CD4-positive, alpha-beta T cell treated with Interleukin-15 for 1 hour (primary cell): ENCODE data around the gene C1QTNF5.

Experiments
- DNase-seq: peaks from one replicate; pipeline ENCODE4 v3.0.0-alpha.2; 2020

The C1QTNF5 gene

DNA sequence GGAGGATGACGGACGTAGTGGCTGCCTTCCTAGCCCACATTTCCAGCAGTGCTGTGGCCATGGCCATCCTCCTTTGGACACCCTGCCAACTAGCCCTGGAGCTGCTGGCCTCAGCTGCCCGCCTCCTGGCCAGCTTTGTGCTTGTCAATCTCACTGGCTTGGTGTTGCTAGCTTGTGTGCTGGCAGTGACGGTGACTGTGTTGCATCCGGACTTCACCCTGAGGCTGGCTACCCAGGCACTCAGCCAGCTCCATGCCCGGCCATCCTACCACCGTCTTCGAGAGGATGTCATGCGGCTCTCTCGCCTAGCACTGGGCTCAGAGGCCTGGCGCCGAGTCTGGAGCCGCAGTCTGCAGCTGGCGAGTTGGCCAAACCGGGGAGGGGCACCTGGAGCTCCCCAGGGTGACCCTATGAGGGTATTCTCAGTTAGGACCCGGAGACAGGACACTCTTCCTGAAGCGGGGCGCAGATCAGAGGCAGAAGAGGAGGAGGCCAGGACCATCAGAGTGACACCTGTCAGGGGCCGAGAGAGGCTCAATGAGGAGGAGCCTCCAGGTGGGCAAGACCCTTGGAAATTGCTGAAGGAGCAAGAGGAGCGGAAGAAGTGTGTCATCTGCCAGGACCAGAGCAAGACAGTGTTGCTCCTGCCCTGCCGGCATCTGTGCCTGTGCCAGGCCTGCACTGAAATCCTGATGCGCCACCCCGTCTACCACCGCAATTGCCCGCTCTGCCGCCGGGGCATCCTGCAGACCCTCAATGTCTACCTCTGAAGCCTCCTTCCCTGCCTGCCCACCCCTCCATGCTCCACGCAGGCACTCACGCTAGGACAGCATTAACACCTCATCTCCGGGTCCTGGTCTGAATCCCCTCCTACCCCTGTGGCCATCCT, 4.8 kb downstream of the C1QTNF5 start:
- DNase-seq, result no peak

DNA sequence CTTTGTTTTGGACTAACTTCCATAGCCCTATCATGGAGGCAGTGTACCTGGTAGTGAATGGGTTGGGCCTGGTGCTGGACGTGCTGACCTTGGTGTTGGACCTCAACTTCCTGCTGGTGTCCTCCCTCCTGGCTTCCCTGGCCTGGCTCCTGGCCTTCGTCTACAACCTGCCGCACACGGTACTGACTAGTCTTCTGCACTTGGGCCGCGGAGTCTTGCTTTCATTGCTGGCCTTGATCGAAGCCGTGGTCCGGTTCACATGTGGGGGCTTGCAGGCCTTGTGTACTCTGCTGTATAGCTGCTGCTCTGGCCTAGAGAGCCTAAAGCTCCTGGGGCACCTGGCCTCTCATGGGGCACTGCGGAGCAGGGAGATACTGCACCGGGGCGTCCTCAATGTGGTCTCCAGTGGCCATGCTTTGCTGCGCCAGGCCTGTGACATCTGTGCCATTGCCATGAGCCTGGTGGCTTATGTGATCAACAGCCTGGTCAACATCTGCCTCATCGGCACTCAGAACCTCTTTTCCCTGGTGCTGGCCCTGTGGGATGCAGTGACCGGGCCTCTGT, 5.5 kb downstream of the C1QTNF5 start:
- no peak for DNase-seq

DNA sequence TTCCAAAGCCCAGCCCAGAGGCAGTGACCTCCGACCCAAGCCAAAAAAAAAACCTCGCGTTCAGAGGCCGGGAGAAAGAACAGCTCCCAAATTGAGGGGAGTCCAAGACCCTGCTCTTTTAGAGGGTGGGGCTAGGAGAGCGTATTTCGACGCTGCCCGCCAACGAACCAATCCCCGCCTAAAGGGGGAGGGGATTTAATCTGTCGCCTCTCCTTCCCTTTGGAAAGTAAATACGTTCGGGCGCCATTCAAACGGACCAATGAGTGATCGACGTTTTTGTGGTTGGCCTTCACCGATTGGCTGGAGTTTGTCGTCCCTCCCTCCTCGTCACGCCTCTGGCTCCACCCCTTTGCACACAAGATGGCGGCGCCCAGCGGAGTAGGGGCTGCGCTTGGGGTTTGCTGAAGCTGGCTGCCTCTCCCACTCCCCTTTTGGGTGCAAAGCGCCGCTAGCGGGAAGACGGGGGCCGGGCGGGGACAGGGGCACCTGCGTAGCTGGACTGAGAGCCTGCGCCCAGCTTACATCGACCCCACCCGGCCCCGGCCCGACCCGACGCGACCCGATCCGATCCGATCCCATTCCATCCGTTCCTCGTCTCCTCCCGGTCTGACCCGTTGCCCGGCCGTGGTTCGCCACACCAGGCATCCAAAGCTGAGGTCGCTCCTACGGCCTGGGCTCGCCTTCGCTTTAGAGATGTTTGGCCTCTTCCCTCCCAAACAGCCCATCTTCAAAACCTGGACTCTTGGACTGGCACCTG, 6.3 kb downstream of the C1QTNF5 start, which contains the start of gene RNF26:
RNF26 (plus strand) TSS at position 354 of the 757 bp plus-strand sequence. CDS start 596 bp downstream, outside the sequence.
- DNase-seq, result peak; percentile 95

DNA sequence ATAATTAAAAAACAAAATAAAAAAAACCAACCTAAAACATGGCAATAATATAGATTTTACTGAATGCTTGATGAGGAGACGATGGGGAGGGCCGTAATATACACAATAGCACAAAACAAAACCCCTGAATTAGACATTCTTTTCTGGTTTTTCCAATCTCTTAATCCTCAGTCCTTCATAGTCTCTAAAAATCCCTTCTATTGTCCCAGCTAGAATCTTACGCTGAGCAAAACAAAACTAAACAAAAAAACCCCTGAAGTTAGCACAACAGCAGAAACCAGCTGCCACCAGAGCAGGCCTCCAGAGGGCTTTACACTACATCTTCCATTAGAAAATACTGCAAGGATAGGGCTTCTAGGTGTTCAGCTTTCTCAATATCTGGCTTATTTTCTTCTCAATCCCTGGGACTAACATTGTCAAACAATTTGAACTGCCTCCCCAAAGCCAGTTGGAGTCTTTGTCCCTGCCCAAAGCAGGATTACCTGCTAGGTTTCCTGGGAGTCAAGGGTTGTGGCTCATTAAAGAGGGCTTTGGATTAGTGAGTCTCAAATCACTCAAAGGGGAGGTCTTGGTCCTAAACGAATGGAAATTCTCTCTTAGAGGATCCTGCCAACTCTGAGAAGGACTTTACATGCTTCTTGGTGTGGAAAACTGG, 8.4 kb downstream of the C1QTNF5 start:
- DNase-seq, result no peak

DNA sequence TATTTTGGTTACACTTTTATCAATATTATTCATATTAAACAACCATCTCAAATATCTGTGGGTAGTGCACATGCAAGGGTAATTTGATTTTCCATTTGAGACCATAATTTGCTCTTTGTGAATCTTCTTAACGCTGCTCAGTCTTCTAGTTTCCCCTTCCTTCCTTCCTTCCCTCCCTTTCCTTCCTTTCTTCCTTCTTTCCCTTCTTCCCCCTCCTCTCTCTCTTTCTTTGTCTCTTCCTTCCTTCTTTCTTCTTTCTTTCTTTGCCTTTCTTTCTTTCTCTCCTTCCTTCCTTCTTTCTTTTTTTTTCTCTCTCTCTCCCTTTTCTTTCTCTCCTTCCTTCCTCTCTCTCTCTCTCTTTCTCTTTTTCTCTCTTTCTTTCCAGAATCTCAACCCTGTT, 10.4 kb downstream of the C1QTNF5 start:
- no peak for DNase-seq

DNA sequence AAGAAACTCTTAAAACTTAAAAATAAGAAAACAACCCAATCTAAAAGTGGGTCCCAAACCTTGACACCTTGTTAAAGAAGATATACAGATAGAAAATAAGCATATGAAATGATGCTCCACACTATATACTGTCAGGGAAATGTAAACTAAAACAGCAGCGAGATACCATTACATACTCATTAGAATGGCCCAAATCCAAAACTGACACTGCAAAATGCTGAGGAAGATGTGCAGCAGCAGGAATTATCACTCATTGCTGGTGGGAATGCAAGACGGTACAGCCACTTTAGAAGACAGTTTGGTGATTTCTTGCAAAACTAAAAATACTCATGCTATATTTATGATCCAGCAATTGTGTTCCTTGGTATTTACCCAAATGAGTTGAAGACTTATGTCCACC, 11.4 kb downstream of the C1QTNF5 start:
- no peak for DNase-seq

DNA sequence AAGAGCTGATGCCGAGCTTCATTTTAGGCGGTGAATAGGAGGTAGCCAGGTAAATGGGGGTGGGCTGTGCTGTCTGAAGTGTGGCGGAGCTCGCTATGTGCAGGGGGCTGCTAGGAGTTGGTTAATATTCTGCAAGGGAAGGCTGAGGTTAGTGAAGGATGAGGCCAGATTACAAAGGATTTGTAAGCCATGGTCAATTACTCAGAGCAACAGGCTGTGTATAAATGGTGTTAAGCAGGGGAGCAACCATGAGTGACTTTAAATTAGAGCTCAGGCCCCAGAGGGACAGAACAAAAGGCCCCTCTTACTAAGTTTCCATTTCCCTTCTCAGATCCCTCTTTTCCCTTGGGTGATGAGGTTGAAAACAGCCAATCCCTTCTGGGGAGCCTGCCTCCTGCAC, 16.5 kb downstream of the C1QTNF5 start:
- DNase-seq, result no peak

DNA sequence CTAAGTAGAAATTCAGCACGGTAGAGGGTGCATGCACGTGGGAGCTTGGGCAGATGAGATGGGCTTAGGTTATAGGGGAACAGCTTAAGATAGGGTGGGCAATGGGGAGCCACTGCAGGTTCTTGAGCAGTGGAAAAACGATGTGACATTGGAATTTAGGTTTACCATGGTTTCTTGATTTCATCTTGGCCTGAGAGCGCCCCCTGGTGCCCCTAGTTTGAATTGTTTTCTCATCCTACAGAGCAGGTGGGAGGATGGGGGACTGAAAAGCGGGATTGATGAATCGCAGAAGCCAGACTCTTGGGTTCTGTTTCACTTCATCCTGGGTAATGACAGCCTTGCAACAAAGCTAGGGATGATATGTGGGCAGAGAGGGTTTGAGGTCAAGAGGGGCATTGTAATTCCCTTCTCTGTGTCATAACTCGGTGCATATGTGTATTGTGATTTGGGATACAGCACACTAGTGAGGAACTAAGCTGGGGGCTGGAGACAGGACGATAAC, 17.1 kb downstream of the C1QTNF5 start:
- peak; percentile 62 for DNase-seq

DNA sequence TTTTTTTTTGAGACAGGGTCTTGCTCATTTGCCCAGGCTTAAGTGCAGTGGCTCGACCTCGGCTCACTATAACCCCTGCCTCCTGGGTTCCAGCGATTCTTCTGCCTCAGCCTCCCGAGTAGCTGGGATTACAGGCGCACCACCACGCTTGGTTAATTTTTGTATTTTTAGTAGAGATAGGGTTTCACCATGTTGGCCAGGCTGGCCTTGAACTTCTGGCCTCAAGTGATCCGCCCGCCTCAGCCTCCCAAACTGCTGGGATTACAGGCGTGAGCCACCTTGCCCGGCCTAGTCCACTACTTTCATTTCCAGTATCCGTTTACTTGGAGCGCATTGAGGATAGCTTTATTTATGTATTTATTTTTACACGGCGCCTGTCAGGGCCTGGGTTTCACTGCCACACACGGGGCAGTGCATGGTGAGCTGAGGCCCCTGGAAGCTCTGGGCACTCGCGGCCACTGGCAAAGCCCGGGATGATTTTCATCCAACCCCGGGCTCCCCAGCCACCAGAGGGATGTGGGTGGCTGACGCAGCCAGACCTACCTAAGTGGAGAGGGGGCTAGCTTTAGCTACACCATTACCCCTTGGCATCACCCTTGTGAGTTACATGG, 17.7 kb downstream of the C1QTNF5 start:
- DNase-seq, result no peak

DNA sequence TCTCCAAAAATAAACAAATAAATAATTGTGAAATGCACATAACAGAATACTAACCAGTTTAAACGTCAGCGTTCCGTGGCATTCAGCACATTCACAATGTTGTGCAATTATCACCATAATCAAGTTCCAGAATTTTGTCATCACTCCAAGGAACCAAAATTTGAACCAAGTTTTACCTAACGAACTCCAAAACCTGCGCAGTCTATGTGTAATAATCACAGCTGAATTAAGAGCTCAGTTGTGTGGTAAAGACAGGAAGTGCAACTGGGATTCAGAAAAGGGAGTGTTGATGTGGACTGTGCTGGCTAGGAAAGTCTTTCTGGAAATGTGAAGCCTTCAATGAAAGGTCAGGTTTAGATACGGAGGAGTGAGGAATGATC, 18.3 kb downstream of the C1QTNF5 start:
- DNase-seq, result no peak

DNA sequence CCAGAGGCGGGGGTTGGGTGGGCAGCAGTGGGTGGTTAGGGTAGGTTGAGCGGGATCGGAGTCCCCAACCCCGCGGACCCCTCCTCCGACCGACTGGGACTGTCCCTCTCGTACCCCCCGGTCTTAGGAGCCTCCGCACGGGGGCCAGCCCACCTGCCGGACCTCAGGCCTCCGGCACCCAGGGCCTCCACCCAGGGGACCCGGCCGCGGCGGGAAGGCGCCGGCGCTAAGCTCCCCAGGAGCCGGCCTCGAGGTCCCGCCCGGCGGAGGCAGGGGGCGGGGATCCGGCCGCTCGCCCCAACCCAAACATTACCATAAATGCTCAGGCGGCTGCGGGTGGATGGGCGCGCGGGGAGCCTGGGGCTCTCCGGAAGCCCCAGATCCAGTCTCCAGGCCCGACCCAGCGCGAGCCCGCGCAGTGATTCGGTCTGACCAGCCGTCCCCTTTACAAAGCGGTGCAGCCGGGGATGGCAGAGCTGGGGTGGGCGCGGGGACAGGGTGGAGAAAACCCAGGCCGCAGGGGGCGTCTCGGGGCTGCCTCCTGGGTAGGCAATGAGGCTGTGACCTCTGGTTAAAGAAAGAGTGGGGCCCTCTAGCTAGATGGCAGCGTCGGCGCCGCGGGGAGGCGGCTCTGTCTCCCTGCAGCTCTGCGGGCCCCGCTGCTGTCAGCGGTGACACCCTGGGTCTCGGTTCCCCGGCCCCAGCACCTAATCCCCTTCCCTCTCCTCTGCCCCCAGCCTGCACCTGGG, 19.7 kb downstream of the C1QTNF5 start:
- DNase-seq, result no peak

DNA sequence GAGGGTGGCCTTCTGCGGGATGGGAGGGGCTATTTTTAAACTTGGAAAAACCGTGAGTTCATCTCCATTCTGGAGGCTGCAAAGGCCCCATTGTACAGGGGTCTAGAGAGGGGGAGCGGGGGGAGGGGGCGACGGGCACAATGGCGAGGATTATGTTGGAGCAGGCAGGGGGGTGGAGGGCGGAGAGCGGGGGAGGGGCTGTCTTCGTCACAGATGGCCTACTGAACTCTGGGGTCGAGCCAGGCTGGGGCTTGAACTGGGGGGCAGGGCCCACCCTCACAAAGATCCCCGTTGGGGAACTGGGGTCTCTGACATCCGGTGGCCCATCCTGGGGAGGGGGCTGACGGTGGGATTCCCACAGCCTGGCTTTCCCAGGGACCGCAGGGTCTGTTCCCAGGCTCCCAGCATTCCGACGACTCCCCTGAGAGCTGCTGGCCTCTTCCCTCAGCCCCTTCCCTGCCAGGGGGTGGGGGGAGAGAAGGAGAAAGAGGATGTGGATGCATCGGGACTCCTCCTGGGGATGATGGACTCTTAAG, 20.4 kb downstream of the C1QTNF5 start:
- DNase-seq, result no peak

DNA sequence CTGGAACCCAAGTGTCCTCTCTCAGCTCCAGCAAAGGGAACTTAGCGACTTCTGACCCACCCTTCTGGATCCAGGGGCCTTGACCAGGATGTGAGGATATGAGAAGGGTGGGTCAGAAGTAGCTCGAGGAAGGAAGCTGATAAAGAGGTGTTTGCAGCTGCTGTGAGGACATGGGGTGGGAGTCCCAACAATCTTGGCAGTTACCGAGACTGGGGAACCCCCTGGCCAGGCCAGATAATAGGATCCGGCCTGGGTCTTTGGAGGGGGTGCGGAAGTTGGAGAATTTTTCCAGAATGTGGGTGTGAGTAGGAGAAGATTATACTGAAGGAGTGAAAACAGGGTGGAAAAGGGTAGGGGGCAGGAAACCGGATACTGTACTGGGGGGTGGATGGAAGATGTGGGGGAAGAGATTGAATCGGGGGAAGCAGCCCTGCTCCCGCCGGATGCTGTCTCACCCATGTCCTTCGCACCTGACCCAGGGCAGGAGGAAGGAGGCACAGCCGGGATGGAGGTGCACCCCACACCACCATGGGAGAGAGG, 20.9 kb downstream of the C1QTNF5 start:
- DNase-seq, result no peak

DNA sequence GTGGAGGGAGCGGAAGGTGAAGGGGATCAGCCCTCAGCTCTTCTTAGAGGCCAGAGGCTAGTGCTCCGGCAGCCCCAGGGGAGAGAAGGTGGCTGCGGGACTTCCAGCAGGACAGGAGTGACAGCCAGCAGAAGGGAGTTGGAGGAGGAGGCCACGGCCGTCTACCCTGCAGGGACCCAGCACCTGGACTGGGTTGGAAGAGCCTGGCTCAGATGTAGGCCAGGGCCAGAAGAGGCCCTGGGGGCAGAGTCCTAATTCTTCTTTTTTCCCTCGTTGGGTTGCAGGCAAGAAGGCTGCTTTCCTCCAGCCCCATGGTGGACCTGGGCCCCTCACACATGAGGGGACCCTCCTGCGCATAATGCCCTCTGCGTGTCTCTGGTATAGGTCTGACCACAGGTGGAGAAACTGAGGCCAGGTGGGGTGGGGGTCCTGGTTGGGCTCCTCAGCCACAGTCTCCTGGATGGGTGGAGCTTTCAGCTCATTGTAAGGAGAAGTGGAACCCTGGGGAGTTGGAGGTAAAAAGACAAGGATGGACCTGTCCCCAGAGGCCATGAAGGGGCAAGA, 21.5 kb downstream of the C1QTNF5 start:
- no peak for DNase-seq

DNA sequence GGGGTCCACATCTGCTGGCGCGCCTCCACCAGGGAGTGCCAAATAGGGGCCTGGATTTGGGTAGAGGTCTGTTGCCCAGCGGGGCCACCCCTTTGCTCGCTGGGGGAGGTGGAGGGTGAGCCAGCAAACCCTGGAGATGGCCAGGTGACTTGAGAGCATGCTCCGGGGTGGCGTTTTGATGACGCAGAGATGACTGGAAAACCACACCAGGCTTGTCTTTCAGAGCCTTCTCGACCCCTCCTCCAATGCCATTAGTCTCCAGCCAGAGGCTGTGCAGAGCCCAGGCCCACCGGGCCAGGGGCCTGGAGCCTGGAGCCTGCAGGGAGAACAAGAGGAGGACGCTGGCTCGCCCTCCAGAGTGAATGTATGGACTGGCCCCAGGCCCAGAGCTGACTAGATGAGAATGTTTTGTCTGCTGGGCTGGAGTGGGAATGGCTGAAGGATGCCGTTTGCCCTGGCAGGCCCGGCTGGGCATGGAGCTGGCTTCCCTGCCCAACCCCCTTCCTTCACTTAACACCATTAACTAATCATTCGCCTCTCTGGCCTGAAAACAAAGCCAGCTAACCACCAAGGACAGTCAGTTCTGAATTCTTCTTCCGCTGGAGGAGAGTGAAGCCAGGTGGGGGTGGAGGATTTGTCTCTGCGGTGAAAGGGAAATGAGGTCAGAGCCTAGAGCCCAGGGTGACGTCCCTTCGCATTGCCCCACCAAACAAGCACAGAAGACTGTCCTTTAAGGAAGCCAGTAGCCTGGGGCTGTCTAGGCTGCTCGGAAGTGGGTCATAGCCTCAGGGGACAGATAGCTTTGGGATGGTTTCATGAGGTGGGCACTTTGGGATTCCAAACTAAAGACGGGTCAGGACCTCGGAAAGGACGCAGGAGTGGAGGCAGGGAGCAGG, 22.2 kb downstream of the C1QTNF5 start:
- DNase-seq, result no peak

DNA sequence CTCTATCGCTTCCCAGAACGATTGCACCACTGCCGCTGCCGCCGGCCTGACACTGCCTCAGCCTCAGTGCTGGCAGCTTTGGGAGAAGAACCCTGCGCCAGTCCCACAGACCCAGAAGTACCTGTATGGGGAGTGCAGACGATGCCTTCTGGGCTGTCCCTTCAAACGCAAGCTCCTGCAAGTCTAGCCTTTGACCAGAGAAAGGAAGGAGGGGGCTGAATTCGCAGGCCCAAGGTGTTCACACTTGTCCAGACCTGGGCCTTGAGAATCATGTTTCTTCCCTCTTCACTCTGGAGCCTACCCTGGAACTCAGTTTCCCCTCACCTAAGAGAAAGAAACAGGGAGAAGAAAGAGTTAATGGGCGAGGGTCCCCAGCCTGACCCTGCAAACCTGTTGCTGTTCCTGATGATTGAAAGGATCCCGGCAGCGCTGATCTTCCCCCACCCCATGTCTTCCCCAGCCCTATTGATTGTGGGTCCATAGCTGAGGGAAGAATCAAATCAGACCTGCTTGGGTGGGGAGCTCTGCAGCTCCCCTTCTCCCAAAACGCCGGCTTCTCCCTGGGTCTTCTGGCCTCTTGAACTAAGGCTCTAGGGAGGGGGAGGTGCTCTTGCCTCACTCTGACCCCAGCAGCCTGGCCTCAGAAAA, 23.0 kb downstream of the C1QTNF5 start:
- DNase-seq, result no peak

DNA sequence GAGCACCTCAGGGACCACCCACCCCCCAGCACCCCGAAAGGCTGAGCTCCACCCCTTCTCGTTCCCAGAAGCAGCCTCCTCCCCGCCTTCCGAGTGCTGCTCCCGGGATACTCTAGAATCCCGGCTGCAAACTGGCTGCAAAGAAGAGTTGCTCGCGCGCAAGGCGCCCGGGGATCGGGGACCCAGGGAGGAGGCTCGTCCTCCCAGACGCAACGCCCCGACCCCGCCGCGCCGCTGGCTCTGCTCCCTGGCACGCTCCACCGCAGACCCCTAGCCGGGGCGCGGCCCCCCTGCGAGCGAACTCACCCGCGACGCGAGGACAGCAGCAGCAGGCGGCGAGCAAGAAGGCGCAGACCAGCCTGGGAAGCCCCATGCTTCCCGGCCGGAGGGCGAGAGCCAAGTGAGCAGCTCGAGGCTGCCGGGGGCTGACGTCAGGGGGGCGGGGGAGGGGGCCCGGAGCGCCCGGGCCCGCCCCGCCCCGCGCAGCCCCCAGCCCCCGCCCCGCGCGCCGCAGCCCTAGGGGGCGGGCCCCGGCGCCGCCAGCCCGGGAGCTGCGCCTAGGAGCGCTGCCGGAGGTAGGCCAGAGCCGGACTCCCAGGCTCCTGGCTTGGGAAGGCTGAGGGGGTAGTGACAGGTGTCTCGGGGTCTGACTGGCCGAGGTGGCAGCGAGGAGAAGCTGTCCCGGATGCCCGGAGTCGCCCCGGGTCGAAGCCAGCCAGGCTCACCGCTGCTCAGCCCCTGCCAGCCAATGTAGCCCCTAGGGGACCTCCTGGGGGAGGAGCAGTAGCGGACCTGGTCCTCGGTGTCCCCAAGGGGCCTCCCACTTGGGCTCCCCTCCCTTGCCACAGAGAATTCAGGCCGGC, 23.7 kb downstream of the C1QTNF5 start, which contains the start of gene MCAM:
MCAM (minus strand) TSS at position 402 of the 863 bp plus-strand sequence; CDS start at position 373, 29 bp downstream.
- DNase-seq, result no peak
